Osteoblast (primary cell): ENCODE data around the gene GOT1. TPM values are rescaled to one million over a fixed set of nuclear protein-coding genes. Genes with fewer than 3 reads are reported as not detected.

Experiments
- DNase-seq: peaks from one replicate; pipeline ENCODE4 v3.0.0; 2011; ENCODE audit warnings: low spot score, mixed read lengths; ENCODE audit not compliant: insufficient read length; ENCODE audit errors: missing footprints
- H2AFZ ChIP-seq: 2 replicates; pipeline ENCODE4 v1.6.0; 2011; ENCODE audit warnings: mild to moderate bottlenecking, low read length
- H3K27ac ChIP-seq: 2 replicates; pipeline ENCODE4 v1.5.1; 2011; ENCODE audit warnings: mild to moderate bottlenecking, low read depth, low read length, moderate library complexity
- H3K27me3 ChIP-seq: 2 replicates; pipeline ENCODE4 v1.6.0; 2012; ENCODE audit warnings: mild to moderate bottlenecking, control low read depth, inconsistent platforms, low read length, moderate library complexity; ENCODE audit not compliant: insufficient read depth
- H3K36me3 ChIP-seq: 2 replicates; pipeline ENCODE4 v1.5.1; 2011; ENCODE audit warnings: mild to moderate bottlenecking, low read length, control low read depth, moderate library complexity; ENCODE audit not compliant: insufficient read depth
- H3K4me1 ChIP-seq: 2 replicates; pipeline ENCODE4 v1.5.1; 2011; ENCODE audit warnings: mild to moderate bottlenecking, low read length, control low read depth, moderate library complexity; ENCODE audit not compliant: insufficient read depth
- H3K4me2 ChIP-seq: 2 replicates; pipeline ENCODE4 v1.6.0; 2011; ENCODE audit warnings: mild to moderate bottlenecking, low read length; ENCODE audit not compliant: insufficient read depth
- H3K4me3 ChIP-seq: fragments of 200-600 bp; sonication (generic); 3 replicates; pipeline ENCODE4 v1.5.1; 2012; ENCODE audit warnings: mild to moderate bottlenecking, low read length, inconsistent platforms; ENCODE audit not compliant: insufficient read depth
- H3K79me2 ChIP-seq: 2 replicates; pipeline ENCODE4 v1.6.0; 2012; ENCODE audit warnings: mild to moderate bottlenecking, low read length, control low read depth, inconsistent platforms; ENCODE audit not compliant: insufficient read depth
- H3K9me3 ChIP-seq: 2 replicates; pipeline ENCODE4 v1.5.1; 2011; ENCODE audit warnings: low read depth, low read length, control low read depth
- H4K20me1 ChIP-seq: 2 replicates; pipeline ENCODE4 v1.6.0; 2012; ENCODE audit warnings: mild to moderate bottlenecking, low read length, control low read depth; ENCODE audit not compliant: insufficient read depth
- CTCF ChIP-seq: IDR thresholded peaks from 2 replicates; pipeline ENCODE4 v1.5.1; 2011; ENCODE audit warnings: mild to moderate bottlenecking, low read depth, low read length, moderate library complexity; ENCODE audit errors: extremely low read depth
- total RNA-seq: library from RNA; depleted of rRNA; stranded (reverse); fragments of >200 nt; gene quantifications from 2 replicates; pipeline ENCODE4 v1.2.3, GENCODE V29; 2012

The GOT1 gene
- total RNA-seq, 1 donor: 42.7 TPM

DNA sequence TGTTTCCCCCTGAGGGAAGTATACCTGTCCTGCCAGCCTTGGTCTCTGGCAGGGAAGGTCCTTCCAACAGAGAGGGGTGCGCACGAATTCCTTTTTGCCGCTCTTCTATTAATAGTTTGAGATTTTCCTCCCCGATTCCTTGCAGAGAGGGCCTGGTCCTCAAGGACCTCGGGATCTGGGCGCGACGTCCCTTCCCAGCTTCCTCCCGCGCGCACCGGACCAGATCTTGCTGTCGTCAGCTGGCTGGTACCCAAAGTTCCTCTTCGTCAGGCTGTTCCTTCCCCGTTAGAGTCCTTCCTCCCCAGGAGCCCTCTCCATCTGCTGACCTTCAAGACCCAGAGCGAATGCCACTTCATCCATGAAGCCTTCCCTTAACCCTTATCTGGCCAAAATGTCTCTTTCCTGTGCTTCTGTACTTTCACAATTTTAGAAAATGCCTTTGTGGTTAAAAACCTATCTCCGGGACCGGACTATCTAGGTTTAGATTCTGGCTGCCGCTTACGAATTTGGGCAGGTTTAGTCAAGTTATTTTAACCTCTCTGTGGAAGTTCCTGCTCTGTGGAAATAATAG, 851 bp upstream of the GOT1 start:
- Histone ChIP-seq H2AFZ (peak overlapping the region; percentile 94), H3K79me2 (peaks cover 65% of the 10 kb centered on the region), H3K9me3 (no peaks in the 10 kb centered on the region), H3K4me3 (peak overlapping the region; percentile 100), H3K27me3 (no peaks in the 10 kb centered on the region), H3K36me3 (no peaks in the 10 kb centered on the region), H3K27ac (peak overlapping the region; percentile 93), H3K4me2 (peak overlapping the region; percentile 93), H3K4me1 (peaks cover 18% of the 10 kb centered on the region), H4K20me1 (no peaks in the 10 kb centered on the region)
- DNase-seq: peak; percentile 76
- no peak for TF ChIP-seq CTCF

GRCh38 chr10:99430116-99430450, 341 bp downstream of the GOT1 start:
- Histone ChIP-seq H2AFZ (peak overlapping the region; percentile 99), H3K27ac (peak overlapping the region; percentile 93), H3K79me2 (peaks cover 72% of the 10 kb centered on the region), H3K9me3 (no peaks in the 10 kb centered on the region), H3K4me2 (peak overlapping the region; percentile 93), H3K36me3 (peaks cover 9% of the 10 kb centered on the region), H3K4me3 (peak overlapping the region; percentile 100), H3K27me3 (no peaks in the 10 kb centered on the region), H4K20me1 (no peaks in the 10 kb centered on the region), H3K4me1 (peaks cover 18% of the 10 kb centered on the region)
- no peak for TF ChIP-seq CTCF
- no peak for DNase-seq

- no peak for TF ChIP-seq CTCF
These were observed 818 bp downstream of the GOT1 start for GRCh38 chr10:99429517-99430095.

GRCh38 chr10:99427566-99428190, 2.7 kb downstream of the GOT1 start:
- TF ChIP-seq CTCF: no peak
- peaks cover 12% of the 10 kb centered on the region for H3K36me3 ChIP-seq
- H2AFZ ChIP-seq: no peak overlapping the region
- H3K4me3 ChIP-seq: no peak overlapping the region
- no peak overlapping the region for H3K27ac ChIP-seq
- no peaks in the 10 kb centered on the region for H3K9me3 ChIP-seq
- H3K27me3 ChIP-seq: no peaks in the 10 kb centered on the region
- H4K20me1 ChIP-seq: no peaks in the 10 kb centered on the region
- peaks cover 18% of the 10 kb centered on the region for H3K4me1 ChIP-seq
- H3K79me2 ChIP-seq: peaks cover 69% of the 10 kb centered on the region
- no peak overlapping the region for H3K4me2 ChIP-seq
- DNase-seq: no peak

More at GRCh38 chr10:99429517-99430095, 818 bp downstream of the GOT1 start:
- peaks cover 12% of the 10 kb centered on the region for H3K36me3 ChIP-seq
- peak overlapping the region; percentile 100 for H3K4me3 ChIP-seq
- peak overlapping the region; percentile 93 for H3K4me2 ChIP-seq
- H2AFZ ChIP-seq: peak overlapping the region; percentile 99
- H4K20me1 ChIP-seq: no peaks in the 10 kb centered on the region
- peaks cover 18% of the 10 kb centered on the region for H3K4me1 ChIP-seq
- peaks cover 75% of the 10 kb centered on the region for H3K79me2 ChIP-seq
- H3K27ac ChIP-seq: peak overlapping the region; percentile 93
- no peaks in the 10 kb centered on the region for H3K9me3 ChIP-seq
- H3K27me3 ChIP-seq: no peaks in the 10 kb centered on the region
- no peak for DNase-seq
